Measurements from ENCODE around the gene RBM25. TPM values are rescaled to one million over a fixed set of nuclear protein-coding genes. Genes with fewer than 3 reads are reported as not detected.

Gene RBM25
- total and polyA plus RNA-seq, 2 experiments from 2014 or later = 120 to 204 TPM

GRCh38 chr14:73136085-73136386 lies 77.7 kb downstream of the RBM25 start:
- Histone ChIP-seq H3K4me3 (peak overlapping the region; percentile 87), H3K27ac (ENCODE audit: low read depth) (peak overlapping the region; percentile 77), H4K20me1 (replicated peaks; ENCODE audit: insufficient read depth) (peaks cover 12% of the 10 kb centered on the region), H2AFZ (peak overlapping the region; percentile 93), H3F3A (replicated peaks; ENCODE audit: low read depth) (peaks cover 15% of the 10 kb centered on the region), H3K4me2 (peak overlapping the region; percentile 100), H3K9me2 (ENCODE audit: insufficient read depth) (no peaks in the 10 kb centered on the region), H3K36me3 (ENCODE audit: insufficient read depth) (no peaks in the 10 kb centered on the region), H3K79me2 (replicated peaks; ENCODE audit: insufficient read depth) (peaks cover 44% of the 10 kb centered on the region), H3K4me1 (ENCODE audit: insufficient read depth) (peaks cover 15% of the 10 kb centered on the region), H3K27me3 (ENCODE audit: insufficient read depth) (no peaks in the 10 kb centered on the region)
- Mint-ChIP-seq H3K4me1 (peaks cover 7% of the 10 kb centered on the region), H3K27me3 (ENCODE audit: insufficient read depth, low read depth, poor library complexity) (peaks cover 20% of the 10 kb centered on the region), H3K36me3 (ENCODE audit: low read depth) (peaks cover 11% of the 10 kb centered on the region; the same call in 2 of the 3 replicates), H3K9me3 (peaks cover 13% of the 10 kb centered on the region; the same call in 2 of the 3 replicates), H3K4me3 (peak overlapping the region; percentile 88), H3K27ac (peak overlapping the region; percentile 98; the same call in 1 of the 2 replicates)
- ATAC-seq (no peak), DNase-seq (ENCODE audit: low spot score) (no peak)
- TF ChIP-seq NANOG (IDR thresholded peaks at IDR 0.05; ENCODE audit: borderline replicate concordance) = no peak
- no peak for TF ChIP-seq REST (IDR thresholded peaks at IDR 0.05; ENCODE audit: unreplicated experiment)
- no peak for TF ChIP-seq ZNF331 (CRISPR knock-in tag; IDR thresholded peaks at IDR 0.05; ENCODE audit: low read depth)
- TF ChIP-seq ZNF114 (CRISPR knock-in tag; IDR thresholded peaks at IDR 0.05) = no peak
- no peak for TF ChIP-seq STAT1 (IDR thresholded peaks at IDR 0.05; ENCODE audit: unreplicated experiment)
- no peak for TF ChIP-seq EZH2 (IDR thresholded peaks at IDR 0.05; ENCODE audit: low read depth, unreplicated experiment)
- TF ChIP-seq ETS1 (IDR thresholded peaks at IDR 0.05) = no peak
- no peak for TF ChIP-seq EZH2phosphoT487 (IDR thresholded peaks at IDR 0.05; ENCODE audit: unreplicated experiment)
- no peak for TF ChIP-seq CREB1 (CRISPR knock-in tag; IDR thresholded peaks at IDR 0.05; ENCODE audit: low read depth)
- TF ChIP-seq POLR2AphosphoS5 (IDR thresholded peaks at IDR 0.05; ENCODE audit: low read depth) = no peak
- TF ChIP-seq CTCF (conservative IDR thresholded peaks at IDR 0.05; ENCODE audit: low read depth in 2 of 2) = no peak
- no peak for TF ChIP-seq JUNB (IDR thresholded peaks at IDR 0.05; ENCODE audit: unreplicated experiment)
- no peak for TF ChIP-seq ZNF462 (CRISPR knock-in tag; IDR thresholded peaks at IDR 0.05)
